Gastrocnemius medialis (tissue), 4 donors: ENCODE data around the gene PRKCA. TPM values are rescaled to one million over a fixed set of nuclear protein-coding genes. Genes with fewer than 3 reads are reported as not detected.

Experiments
- ATAC-seq, 2 donors: fragments of 150-250 bp; one replicate each; pipeline ENCODE4 v1.9.1; 2016
- DNase-seq, 2 donors: peaks; one replicate each; pipeline ENCODE4 v3.0.0-alpha.2; 2019
- H3K27ac ChIP-seq, 4 donors: fragments of 200-600 bp; sonication (generic); 1 replicate in 1 of 4; 2 replicates in 3 of 4; pipeline ENCODE4 v1.5.1; 2016 to 2018; ENCODE audit warnings: mild to moderate bottlenecking in 2 of 4, moderate library complexity in 1 of 4
- H3K27me3 ChIP-seq, 3 donors: fragments of 200-600 bp; sonication (generic) in 2 of 3; 1 replicate in 1 of 3; 2 replicates in 2 of 3; pipeline versions ENCODE4 v1.5.1 to v1.6.0; 2016 to 2019; ENCODE audit warnings: mild to moderate bottlenecking in 1 of 3, moderate library complexity in 1 of 3
- H3K36me3 ChIP-seq, 2 donors: fragments of 200-600 bp; sonication (generic) in 1 of 2; one replicate each; pipeline ENCODE4 v1.5.1; 2017 to 2018
- H3K4me1 ChIP-seq, 2 donors: fragments of 200-600 bp; sonication (generic) in 1 of 2; one replicate each; pipeline ENCODE4 v1.5.1; 2016 to 2017; ENCODE audit warnings: mild to moderate bottlenecking in 2 of 2
- H3K4me3 ChIP-seq, 4 donors: fragments of 200-600 bp; sonication (generic) in 3 of 4; 1 replicate in 1 of 4; 2 replicates in 3 of 4; pipeline ENCODE4 v1.5.1; 2016 to 2019; ENCODE audit warnings: mild to moderate bottlenecking in 2 of 4
- H3K9me3 ChIP-seq, 3 donors: fragments of 200-600 bp; sonication (generic) in 2 of 3; 1 replicate in 1 of 3; 2 replicates in 2 of 3; pipeline ENCODE4 v1.5.1; 2016 to 2019
- CTCF ChIP-seq, 5 experiments: fragments of 450-650 bp in 3 of 5; fragments of 200-600 bp in 2 of 5; sonication (generic) in 2 of 5; IDR thresholded peaks in 4 of 5; conservative IDR thresholded peaks in 1 of 5; 1 replicate in 4 of 5; 2 replicates in 1 of 5; pipeline ENCODE4 v1.5.1; 2016 to 2019; ENCODE audit warnings: antibody characterized with exemption in 5 of 5, mild to moderate bottlenecking in 3 of 5, moderate library complexity in 3 of 5
- POLR2A ChIP-seq, 2 donors: fragments of 450-650 bp; IDR thresholded peaks; one replicate each; pipeline ENCODE4 v1.6.1; 2017; ENCODE audit warnings: antibody characterized with exemption in 2 of 2, mild to moderate bottlenecking in 2 of 2, moderate library complexity in 2 of 2
- in situ Hi-C, 4 donors: fragments of 200-750 bp; cut with MboI; loops; one replicate each; pipeline versions ENCODE4 v1.15.0 to v1.8.0; 2017; ENCODE audit warnings: low sequenced_read_pairs in 4 of 4
- intact Hi-C: fragments of 100-400 bp; cut with DNase I; formaldehyde crosslinking; loops from one replicate; pipeline ENCODE4 v1.15.1; 2023; ENCODE audit warnings: low total_unique reads
- total RNA-seq, 4 donors: library from RNA; depleted of rRNA; stranded (reverse); fragments of >200 nt; gene quantifications; one replicate each; pipeline versions ENCODE4 v1.1.0 to v1.2.3, GENCODE V29; 2016

PRKCA gene
- total RNA-seq, 4 donors from 2014 or later: 7.6 to 16.8 (median 11.1) TPM

GRCh38 chr17:66772148-66772812, 469.9 kb downstream of the PRKCA start:
- H3K4me3 ChIP-seq: no peak overlapping the region
- no peaks in the 10 kb centered on the region for H3K27me3 ChIP-seq
- TF ChIP-seq POLR2A (IDR thresholded peaks at IDR 0.05): no peak
- TF ChIP-seq CTCF (IDR thresholded peaks at IDR 0.05 in 4 of 5, conservative IDR thresholded peaks at IDR 0.05 in 1 of 5): no peak
- peaks cover 0 to 3% of the 10 kb centered on the region in 2 donors for H3K4me1 ChIP-seq
- intact Hi-C loops (no loop called here), in situ Hi-C loops (no loop called here)
- no peaks in the 10 kb centered on the region for H3K36me3 ChIP-seq
- no peaks in the 10 kb centered on the region for H3K9me3 ChIP-seq
- DNase-seq: no peak
- ATAC-seq: no peak
- no peak overlapping the region for H3K27ac ChIP-seq

DNA sequence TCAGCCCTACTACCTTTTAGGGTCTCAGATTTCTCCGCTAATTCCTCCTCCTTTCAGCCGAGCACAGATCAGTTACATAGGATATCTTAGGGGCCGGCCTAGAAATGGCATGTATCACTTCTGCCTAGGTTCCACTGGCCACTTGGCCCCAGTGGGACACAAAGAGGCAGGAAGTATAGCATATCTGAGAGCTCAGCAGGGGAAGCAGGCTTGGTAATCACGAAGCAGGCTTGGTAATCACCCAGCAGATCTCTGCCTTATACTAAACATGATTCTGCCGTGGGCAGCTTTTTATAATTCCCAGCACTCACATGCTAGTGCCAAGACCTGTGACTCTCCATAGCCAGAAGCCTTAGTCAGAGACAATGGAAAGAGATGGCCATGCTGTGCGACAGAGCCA, 472.9 kb downstream of the PRKCA start:
- TF ChIP-seq CTCF (IDR thresholded peaks at IDR 0.05 in 4 of 5, conservative IDR thresholded peaks at IDR 0.05 in 1 of 5) (no peak), POLR2A (IDR thresholded peaks at IDR 0.05) (no peak)
- peaks cover 0 to 3% of the 10 kb centered on the region in 2 donors for H3K4me1 ChIP-seq
- no peak overlapping the region for H3K27ac ChIP-seq
- no peak for DNase-seq
- ATAC-seq: no peak
- H3K27me3 ChIP-seq: no peaks in the 10 kb centered on the region
- intact Hi-C loops (no loop called here), in situ Hi-C loops (no loop called here)
- H3K9me3 ChIP-seq: no peaks in the 10 kb centered on the region
- no peak overlapping the region for H3K4me3 ChIP-seq
- no peaks in the 10 kb centered on the region for H3K36me3 ChIP-seq

DNA sequence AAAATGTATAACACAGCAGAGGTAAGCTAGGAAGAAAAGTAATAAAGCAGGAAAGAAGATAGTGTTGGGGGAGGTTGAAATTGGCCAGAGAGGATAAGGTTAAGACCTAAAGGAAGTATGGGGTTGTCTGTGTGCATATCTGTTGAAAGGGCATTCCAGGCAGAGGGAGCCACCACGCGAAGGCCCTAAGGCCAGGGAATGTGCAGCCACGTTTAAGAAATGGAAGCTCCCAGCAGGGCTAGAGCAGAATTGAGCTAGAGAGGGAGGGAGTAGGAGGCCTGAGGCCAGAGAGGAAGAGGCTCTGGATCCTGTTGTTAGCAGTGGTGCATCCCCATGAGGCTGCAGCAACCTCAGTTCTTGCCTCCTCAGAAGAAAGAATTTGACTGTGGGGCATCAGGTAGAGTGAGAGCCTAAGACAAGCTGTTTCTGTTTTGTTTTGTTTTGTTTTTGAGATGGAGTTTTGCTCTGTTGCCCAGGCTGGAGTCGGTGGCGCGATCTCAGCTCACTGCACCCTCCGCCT, 473.5 kb downstream of the PRKCA start:
- Histone ChIP-seq H3K4me3 (no peak overlapping the region), H3K27ac (no peak overlapping the region), H3K4me1 (peaks cover 0 to 3% of the 10 kb centered on the region in 2 donors), H3K9me3 (no peaks in the 10 kb centered on the region), H3K36me3 (no peaks in the 10 kb centered on the region), H3K27me3 (no peaks in the 10 kb centered on the region)
- in situ Hi-C loops (no loop called here), intact Hi-C loops (no loop called here)
- DNase-seq (no peak), ATAC-seq (no peak)
- no peak for TF ChIP-seq POLR2A (IDR thresholded peaks at IDR 0.05)

GRCh38 chr17:66776999-66777688, 474.7 kb downstream of the PRKCA start:
- TF ChIP-seq POLR2A (IDR thresholded peaks at IDR 0.05) (no peak), CTCF (IDR thresholded peaks at IDR 0.05 in 4 of 5, conservative IDR thresholded peaks at IDR 0.05 in 1 of 5) (no peak)
- no peak overlapping the region for H3K27ac ChIP-seq
- no peaks in the 10 kb centered on the region for H3K9me3 ChIP-seq
- H3K4me1 ChIP-seq: peaks cover 0 to 3% of the 10 kb centered on the region in 2 donors
- no peak for DNase-seq
- no peak overlapping the region for H3K4me3 ChIP-seq
- in situ Hi-C loops: no loop called here
- no peaks in the 10 kb centered on the region for H3K36me3 ChIP-seq
- ATAC-seq: no peak
- no peaks in the 10 kb centered on the region for H3K27me3 ChIP-seq
- intact Hi-C loops: no loop called here

- Histone ChIP-seq H3K27ac (no peak overlapping the region), H3K4me3 (no peak overlapping the region), H3K36me3 (no peaks in the 10 kb centered on the region), H3K9me3 (no peaks in the 10 kb centered on the region), H3K4me1 (peaks cover 0 to 3% of the 10 kb centered on the region in 2 donors), H3K27me3 (no peaks in the 10 kb centered on the region)
- no peak for TF ChIP-seq CTCF (IDR thresholded peaks at IDR 0.05 in 4 of 5, conservative IDR thresholded peaks at IDR 0.05 in 1 of 5)
- TF ChIP-seq POLR2A (IDR thresholded peaks at IDR 0.05): no peak
- in situ Hi-C loops (no loop called here), intact Hi-C loops (no loop called here)
- DNase-seq (no peak), ATAC-seq (no peak)
Observed at GRCh38 chr17:66777689-66778225, 475.3 kb downstream of the PRKCA start.
